ENCODE data around the gene METTL25B.

Gene METTL25B

GRCh38 chr1:156712626-156713025, 15.6 kb upstream of the METTL25B start:
- no peak overlapping the region for H3K4me3 ChIP-seq (replicated peaks; ENCODE audit: low read depth, low read length)
- TF ChIP-seq CTCF (IDR thresholded peaks at IDR 0.05; ENCODE audit: low read depth, low read length, missing control alignments) = no peak
- no peak for DNase-seq (ENCODE audit: extremely low read depth, low read depth)

GRCh38 chr1:156714830-156715229, 13.4 kb upstream of the METTL25B start:
- no peak overlapping the region for H3K4me3 ChIP-seq (replicated peaks; ENCODE audit: low read depth, low read length)
- no peak for TF ChIP-seq CTCF (IDR thresholded peaks at IDR 0.05; ENCODE audit: low read depth, low read length, missing control alignments)
- no peak for DNase-seq (ENCODE audit: extremely low read depth, low read depth)

- TF ChIP-seq CTCF (IDR thresholded peaks at IDR 0.05; ENCODE audit: low read depth, low read length, missing control alignments) = no peak
Observed at GRCh38 chr1:156717351-156717750, 10.9 kb upstream of the METTL25B start.

GRCh38 chr1:156721131-156721530, 7.1 kb upstream of the METTL25B start:
- no peak for DNase-seq (ENCODE audit: extremely low read depth, low read depth)
- H3K4me3 ChIP-seq (replicated peaks; ENCODE audit: low read depth, low read length) = no peak overlapping the region
- TF ChIP-seq CTCF (IDR thresholded peaks at IDR 0.05; ENCODE audit: low read depth, low read length, missing control alignments) = no peak

More at GRCh38 chr1:156717351-156717750, 10.9 kb upstream of the METTL25B start:
- no peak for DNase-seq (ENCODE audit: extremely low read depth, low read depth)
- H3K4me3 ChIP-seq (replicated peaks; ENCODE audit: low read depth, low read length) = no peak overlapping the region

GRCh38 chr1:156721535-156721934, 6.7 kb upstream of the METTL25B start:
- no peak for DNase-seq (ENCODE audit: extremely low read depth, low read depth)
- no peak for TF ChIP-seq CTCF (IDR thresholded peaks at IDR 0.05; ENCODE audit: low read depth, low read length, missing control alignments)
- no peak overlapping the region for H3K4me3 ChIP-seq (replicated peaks; ENCODE audit: low read depth, low read length)

GRCh38 chr1:156725683-156726280, 2.5 kb upstream of the METTL25B start:
- peak; percentile 95 for TF ChIP-seq CTCF (IDR thresholded peaks at IDR 0.05; ENCODE audit: low read depth, low read length, missing control alignments)
- DNase-seq (ENCODE audit: extremely low read depth, low read depth) = peak; percentile 88
- H3K4me3 ChIP-seq (replicated peaks; ENCODE audit: low read depth, low read length) = peak overlapping the region; percentile 98

Measured in HFF-Myc (cell line).